AG04449 (cell line): ENCODE data around the gene WDR93.

Experiments used
- CTCF ChIA-PET: fragments of 350-600 bp; formaldehyde crosslinking; extraction: SDS; loops from one replicate; lab custom pipeline; 2021; ENCODE audit warnings: antibody characterized with exemption; lab: Yijun Ruan, JAX
- POLR2A ChIA-PET: fragments of 400-600, 350-600 bp; formaldehyde crosslinking; extraction: SDS; loops from one replicate; lab custom pipeline; 2020; ENCODE audit warnings: antibody characterized with exemption, inconsistent platforms; lab: Yijun Ruan, JAX
- DNase-seq: peaks from one replicate; pipeline ENCODE4 v3.0.0-alpha.2; 2010; ENCODE audit warnings: low read depth, low spot score
- H3K4me3 ChIP-seq: 2 replicates; pipeline ENCODE4 v1.5.1; 2011; ENCODE audit warnings: low read depth, mild to moderate bottlenecking, control low read depth, low read length
- TF ChIP-seq, protein P1 (sequence below): IDR thresholded peaks from one replicate; pipeline ENCODE4 v1.5.1; 2011; ENCODE audit warnings: mild to moderate bottlenecking, moderate library complexity, low read length, control low read depth, inconsistent platforms; ENCODE audit not compliant: insufficient read depth; ENCODE audit errors: missing control alignments

WDR93 gene

DNA sequence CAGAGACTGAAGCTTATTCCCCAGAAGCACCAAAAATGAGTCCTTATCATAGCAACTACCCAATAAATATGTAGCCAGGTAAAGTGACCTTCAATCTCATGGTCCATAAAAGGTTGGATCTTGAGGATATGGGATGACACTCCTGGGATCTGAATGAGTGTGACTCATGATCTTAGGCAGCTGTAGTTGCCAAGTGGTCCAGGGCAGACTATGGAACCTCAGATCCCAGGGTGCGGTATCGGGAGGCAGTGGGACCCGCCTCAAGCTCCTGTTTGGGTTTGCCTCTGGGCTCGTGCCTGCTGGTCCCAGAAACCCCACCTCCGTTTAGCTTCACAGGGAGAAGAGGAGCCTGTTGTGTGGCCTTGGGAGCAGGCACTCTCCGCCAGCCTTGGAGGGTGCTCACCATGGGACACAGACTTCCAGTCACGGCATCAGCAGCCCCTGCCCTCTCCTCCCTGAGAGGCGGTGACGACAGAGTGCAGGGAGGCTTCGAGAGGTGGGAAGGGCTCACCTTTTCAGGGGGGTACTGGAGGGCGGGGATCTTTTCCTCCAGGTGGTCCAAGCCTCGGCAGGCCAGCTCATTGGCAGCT is 19.5 kb upstream of the WDR93 start:
- CTCF ChIA-PET: interaction anchor here (0.8 to 1.6 kb wide), 4 partner anchors 10 to 79 kb away, joined by 3 to 4 read pairs (median 4); no protein-coding TSS in a partner anchor
- H3K4me3 ChIP-seq: no peak overlapping the region
- POLR2A ChIA-PET: no interaction called here
- TF ChIP-seq, protein P1, sequence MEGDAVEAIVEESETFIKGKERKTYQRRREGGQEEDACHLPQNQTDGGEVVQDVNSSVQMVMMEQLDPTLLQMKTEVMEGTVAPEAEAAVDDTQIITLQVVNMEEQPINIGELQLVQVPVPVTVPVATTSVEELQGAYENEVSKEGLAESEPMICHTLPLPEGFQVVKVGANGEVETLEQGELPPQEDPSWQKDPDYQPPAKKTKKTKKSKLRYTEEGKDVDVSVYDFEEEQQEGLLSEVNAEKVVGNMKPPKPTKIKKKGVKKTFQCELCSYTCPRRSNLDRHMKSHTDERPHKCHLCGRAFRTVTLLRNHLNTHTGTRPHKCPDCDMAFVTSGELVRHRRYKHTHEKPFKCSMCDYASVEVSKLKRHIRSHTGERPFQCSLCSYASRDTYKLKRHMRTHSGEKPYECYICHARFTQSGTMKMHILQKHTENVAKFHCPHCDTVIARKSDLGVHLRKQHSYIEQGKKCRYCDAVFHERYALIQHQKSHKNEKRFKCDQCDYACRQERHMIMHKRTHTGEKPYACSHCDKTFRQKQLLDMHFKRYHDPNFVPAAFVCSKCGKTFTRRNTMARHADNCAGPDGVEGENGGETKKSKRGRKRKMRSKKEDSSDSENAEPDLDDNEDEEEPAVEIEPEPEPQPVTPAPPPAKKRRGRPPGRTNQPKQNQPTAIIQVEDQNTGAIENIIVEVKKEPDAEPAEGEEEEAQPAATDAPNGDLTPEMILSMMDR: no peak
- no peak for DNase-seq

GRCh38 chr15:89671687-89672086 is 18.9 kb upstream of the WDR93 start:
- no peak for DNase-seq
- ChIA-PET POLR2A (interaction anchor here (0.6 kb wide), 1 partner anchor 10 kb away, joined by 3 read pairs; no protein-coding TSS in a partner anchor), CTCF (interaction anchor here (4.3 kb wide), 1 partner anchor 24 kb away, joined by 20 read pairs; no protein-coding TSS in a partner anchor)
- TF ChIP-seq, protein P1: no peak
- no peak overlapping the region for H3K4me3 ChIP-seq

GRCh38 chr15:89672221-89673164 is 18.1 kb upstream of the WDR93 start:
- ChIA-PET POLR2A (interaction anchor here (0.6 kb wide), 1 partner anchor 11 kb away, joined by 3 read pairs; no protein-coding TSS in a partner anchor), CTCF (interaction anchor here (1.2 to 4.3 kb wide), 5 partner anchors 10 to 25 kb away, joined by 3 to 20 read pairs (median 4); no protein-coding TSS in a partner anchor)
- H3K4me3 ChIP-seq: no peak overlapping the region
- peak; percentile 24 for DNase-seq
- TF ChIP-seq, protein P1: no peak

DNA sequence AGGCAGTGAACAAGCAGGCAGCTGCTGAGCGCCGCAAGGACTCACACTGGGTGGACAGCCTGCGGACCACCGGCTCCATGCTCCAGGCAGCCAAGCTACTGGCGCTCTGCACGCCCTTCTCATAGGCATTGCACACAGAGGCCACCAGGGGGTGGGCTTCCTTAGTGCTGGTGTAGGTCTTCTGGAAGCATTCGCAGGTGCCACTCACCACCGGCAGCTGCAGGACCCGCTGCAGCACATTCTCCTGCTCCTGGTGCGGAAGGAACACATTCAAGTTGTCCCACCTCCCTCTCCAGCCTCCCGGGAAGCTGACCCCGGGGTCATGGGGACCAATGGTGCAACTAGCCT is 17.5 kb upstream of the WDR93 start:
- ChIA-PET POLR2A (no interaction called here), CTCF (interaction anchor here (0.9 to 4.3 kb wide), 6 partner anchors 10 to 27 kb away, joined by 3 to 20 read pairs (median 4); no protein-coding TSS in a partner anchor)
- no peak for DNase-seq

DNA sequence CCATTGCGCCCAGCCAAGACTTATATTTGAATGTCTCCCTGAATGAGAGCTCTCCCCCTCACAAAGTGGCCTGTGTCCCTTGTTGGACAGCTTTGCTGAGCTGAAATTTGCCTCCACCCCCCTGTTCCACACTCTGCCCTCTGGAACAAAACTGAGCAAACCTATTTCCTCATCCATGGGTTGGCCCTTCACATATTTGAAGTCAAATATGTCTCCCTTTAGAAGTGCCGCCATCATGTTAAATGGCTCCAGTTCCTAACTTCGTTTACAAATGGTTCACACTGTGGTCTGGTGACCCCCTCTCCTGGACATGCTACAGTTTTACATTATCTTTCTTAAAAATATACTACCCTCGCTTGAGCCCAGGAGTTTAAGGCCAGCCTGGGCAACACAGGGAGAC is 16.1 kb upstream of the WDR93 start:
- CTCF ChIA-PET: interaction anchor here (1.1 to 4.3 kb wide), 4 partner anchors 12 to 29 kb away, joined by 5 to 20 read pairs (median 6); no protein-coding TSS in a partner anchor
- H3K4me3 ChIP-seq: no peak overlapping the region
- no peak for DNase-seq
- TF ChIP-seq, protein P1: no peak
- POLR2A ChIA-PET: no interaction called here

More for the DNA sequence above, 17.5 kb upstream of the WDR93 start:
- TF ChIP-seq, protein P1: peak; percentile 56
- no peak overlapping the region for H3K4me3 ChIP-seq
